ENCODE results near the gene CREBZF. TPM values are rescaled to one million over a fixed set of nuclear protein-coding genes. Genes with fewer than 3 reads are reported as not detected.

Gene CREBZF
- total RNA-seq, result 53.5 and 55.9 TPM in 2 replicates

- intact Hi-C loops (cut with micrococcal nuclease), result loop anchor here (1.0 to 2.0 kb wide), 13 partner anchors 18 to 637 kb away; partner anchors contain the start of genes HIKESHI, PICALM, TMEM126A and TMEM126B
These were observed at the start of gene CREBZF for GRCh38 chr11:85664615-85665481. Gene CREBZF (minus strand): TSS chr11:85665129. CDS start chr11:85664875, 254 bp downstream.

GRCh38 chr11:85712953-85713352 is 48.0 kb upstream of the CREBZF start:
- intact Hi-C loops (cut with micrococcal nuclease), result no loop called here

DNA sequence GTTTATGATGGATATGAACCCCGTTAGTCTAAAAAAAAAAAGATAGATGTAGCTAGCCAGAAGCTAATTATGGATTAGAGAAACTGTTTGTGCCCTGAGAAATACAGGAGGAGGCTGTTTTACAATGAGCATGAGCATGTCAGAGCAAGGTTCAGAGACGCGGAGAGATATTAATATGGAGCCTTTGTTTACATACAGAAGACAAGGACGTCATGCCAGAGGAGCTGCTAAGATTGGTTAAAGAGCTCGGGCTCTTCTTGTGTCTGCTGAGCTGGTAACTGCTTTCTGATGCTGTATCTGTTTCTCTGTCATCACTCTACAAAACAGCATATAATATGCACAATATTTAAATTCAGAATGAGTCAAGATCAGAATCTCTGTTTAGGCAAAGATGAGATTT is 46.0 kb upstream of the CREBZF start:
- intact Hi-C loops (cut with micrococcal nuclease), result no loop called here

DNA sequence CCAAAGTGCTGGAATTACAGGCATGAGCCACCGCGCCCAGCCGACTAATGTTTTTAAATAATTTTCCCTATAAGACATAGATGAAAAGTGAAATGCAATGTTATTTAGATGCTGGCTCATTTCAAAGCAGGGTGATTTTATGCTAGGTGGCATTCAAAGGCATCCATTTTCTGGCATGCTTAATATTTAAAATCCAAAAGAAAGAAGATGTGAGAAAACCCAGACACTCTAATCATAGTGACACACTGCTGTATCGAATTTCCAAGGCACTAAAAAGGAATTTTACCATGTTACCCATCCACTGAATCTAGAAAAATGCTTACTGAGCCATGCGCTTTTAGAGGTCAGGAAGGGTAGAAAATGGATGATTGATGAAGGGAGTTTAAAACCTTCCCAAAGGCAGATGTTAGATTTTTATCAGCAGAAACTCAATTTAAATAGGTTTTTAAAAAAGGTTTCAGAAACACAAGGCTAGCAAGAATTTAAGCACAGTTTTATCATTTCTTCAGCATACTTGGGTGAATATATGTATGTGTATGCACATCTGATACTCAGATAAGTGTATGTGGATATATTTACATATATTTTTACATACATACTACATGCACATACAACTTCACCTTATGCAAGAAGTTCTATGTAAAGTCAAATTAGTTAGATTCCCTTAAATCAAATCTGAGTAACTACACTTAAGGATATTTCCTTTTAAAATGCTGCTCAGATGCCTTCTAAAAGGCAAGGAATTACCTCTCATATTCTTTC is 45.2 kb upstream of the CREBZF start:
- intact Hi-C loops (cut with micrococcal nuclease), result no loop called here

DNA sequence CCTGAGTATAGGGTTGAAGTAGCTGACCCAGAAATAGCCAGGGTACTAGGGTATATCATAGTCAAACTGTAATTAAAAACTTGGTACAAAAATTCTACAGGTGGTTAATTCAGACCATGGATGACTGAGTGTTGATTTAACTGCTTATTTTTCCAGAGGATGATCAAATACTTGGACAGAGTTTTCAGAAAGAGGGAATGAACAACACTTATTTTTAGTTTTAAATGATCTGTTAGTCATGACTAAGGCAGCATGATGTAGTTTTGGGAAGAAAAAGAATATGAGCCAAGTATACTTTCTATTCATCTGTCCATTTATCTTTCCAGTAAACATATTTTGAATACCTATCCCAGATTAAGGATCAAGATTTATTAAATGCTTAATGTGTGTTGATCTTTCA is 40.9 kb upstream of the CREBZF start:
- intact Hi-C loops (cut with micrococcal nuclease), result no loop called here

DNA sequence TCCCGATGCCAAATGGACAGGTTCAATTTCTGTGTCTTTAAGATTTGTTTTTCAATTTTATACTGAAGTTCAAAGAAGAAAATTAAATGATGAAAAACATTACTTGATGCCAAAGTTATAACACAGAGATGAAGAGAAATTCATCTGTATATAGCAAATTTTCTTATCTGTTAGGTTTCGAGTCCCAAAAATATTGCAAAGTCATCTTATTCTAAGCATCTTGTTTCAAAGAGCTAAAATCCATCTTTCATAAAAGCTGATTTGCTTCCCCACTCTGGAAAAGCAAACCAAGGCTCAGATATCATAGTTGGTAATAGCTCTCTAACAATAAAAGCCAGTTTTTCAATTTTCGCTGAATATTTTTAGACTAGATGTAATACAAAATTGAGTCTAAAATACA is 40.0 kb upstream of the CREBZF start:
- intact Hi-C loops (cut with micrococcal nuclease), result no loop called here

GRCh38 chr11:85699957-85700741 is 35.2 kb upstream of the CREBZF start:
- intact Hi-C loops (cut with micrococcal nuclease), result loop anchor here (1.0 to 2.0 kb wide), 3 partner anchors 52 to 111 kb away; partner anchors contain the start of genes SYTL2 and TMEM126B

GRCh38 chr11:85698195-85698594 is 33.3 kb upstream of the CREBZF start:
- intact Hi-C loops (cut with micrococcal nuclease), result no loop called here

DNA sequence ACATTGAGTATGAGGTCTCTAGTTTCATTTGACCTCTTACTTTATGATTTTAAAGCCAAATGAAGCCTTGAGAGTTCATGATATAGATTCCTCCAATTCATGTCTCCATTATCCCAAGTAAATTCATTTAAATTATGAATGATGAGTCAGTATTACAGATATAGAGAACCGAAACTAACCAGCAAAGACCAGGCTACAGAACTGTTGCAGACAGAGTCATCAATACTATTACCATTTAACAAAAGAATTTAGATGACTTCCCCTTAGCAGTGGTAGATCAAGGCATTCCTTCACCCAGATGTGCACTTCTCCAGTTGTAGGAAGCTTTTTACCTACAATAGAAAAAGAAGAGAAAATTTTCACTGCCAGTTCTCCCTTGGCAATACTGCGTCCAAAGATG is 32.8 kb upstream of the CREBZF start:
- intact Hi-C loops (cut with micrococcal nuclease), result no loop called here

- intact Hi-C loops (cut with micrococcal nuclease), result loop anchor here (2.0 kb wide), 1 partner anchor 31 kb away; the partner anchor contains the start of gene CREBZF
These were observed 30.6 kb upstream of the CREBZF start for GRCh38 chr11:85695546-85695945.

- intact Hi-C loops (cut with micrococcal nuclease), result loop anchor here (1.0 to 5.0 kb wide), 4 partner anchors 30 to 598 kb away; partner anchors contain the start of gene CREBZF
These were observed 29.6 kb upstream of the CREBZF start for GRCh38 chr11:85694385-85694980.

DNA sequence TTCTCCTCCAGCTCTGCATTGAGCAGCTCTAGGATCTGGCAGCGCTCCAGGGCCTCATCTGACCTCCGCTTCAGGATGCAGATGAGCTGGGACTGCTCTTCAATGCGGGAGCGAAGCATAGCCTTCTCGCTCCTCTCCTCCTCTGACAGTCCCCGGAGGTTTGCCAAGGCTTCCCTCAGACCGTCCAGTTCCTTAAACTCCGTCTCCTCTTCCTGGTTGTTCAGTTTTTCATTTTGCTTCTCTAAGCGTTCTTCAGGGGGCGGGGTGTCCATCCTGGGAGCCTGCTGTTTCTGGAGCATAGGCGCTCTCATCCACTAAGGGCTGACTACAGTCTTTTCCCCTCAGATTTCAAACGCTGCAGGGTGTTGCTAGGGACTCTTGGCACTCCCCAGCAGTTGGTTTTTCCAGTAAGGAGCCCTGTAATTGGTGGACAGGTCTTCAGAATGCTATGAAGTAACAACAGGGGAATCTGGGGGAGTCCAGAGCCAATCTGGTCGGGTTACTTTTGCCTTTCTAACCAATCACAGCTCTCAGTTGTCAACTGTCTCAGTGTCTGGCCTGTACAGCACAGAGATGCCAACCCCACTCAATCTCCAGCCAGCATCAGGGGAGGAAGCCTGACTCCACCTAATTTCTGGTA is 21.0 kb upstream of the CREBZF start, which contains the start of gene CCDC89:
Gene CCDC89, minus strand, starts transcription at position 376 of the 640 bp plus-strand sequence. Its CDS starts 65 bp downstream, at position 311.
- intact Hi-C loops (cut with micrococcal nuclease), result no loop called here

GRCh38 chr11:85685125-85685819 is 20.3 kb upstream of the CREBZF start:
- intact Hi-C loops (cut with micrococcal nuclease), result no loop called here

- intact Hi-C loops (cut with micrococcal nuclease), result loop anchor here (2.0 kb wide), 1 partner anchor 18 kb away; the partner anchor contains the start of gene CREBZF
These were observed 17.7 kb upstream of the CREBZF start for GRCh38 chr11:85682330-85683305.

DNA sequence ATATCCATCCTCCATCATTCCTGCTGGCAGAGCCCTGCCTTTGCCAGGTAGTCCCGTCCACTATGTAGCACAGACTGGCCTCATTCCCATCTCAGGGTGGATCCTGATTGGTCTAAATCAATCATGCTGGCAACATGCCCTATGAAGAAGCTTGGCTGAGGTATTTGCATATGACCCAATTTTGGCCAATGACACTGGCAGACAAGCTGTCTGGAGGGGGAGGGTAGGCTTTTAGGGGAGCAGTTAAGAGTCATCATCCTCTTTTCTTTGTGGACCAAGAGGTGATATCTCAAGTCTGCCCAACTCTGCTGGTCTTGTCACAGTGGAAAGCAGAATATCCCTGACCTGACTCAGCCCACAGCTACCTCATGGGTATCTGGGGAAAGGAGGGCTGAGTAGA is 16.0 kb upstream of the CREBZF start:
- intact Hi-C loops (cut with micrococcal nuclease), result no loop called here

DNA sequence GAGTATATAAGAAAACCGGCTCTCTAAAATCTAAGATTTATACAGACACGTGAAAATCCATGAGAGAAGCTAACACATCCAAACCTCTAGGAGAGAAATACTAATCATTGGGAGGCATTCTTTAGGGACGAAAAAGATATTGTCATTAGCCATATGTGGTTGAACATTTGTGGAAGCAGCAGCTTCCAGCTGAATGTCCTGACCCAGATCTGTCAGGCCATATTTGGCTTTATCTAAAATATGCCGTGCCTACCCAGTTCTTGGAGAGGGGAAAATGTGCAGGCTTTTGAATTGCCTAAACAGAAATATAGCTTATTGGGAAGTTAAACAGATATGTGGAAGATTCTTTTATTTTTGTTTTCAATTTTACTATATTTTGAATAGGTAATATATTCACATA is 14.6 kb upstream of the CREBZF start:
- intact Hi-C loops (cut with micrococcal nuclease), result no loop called here

GRCh38 chr11:85673393-85673792 is 8.5 kb upstream of the CREBZF start:
- intact Hi-C loops (cut with micrococcal nuclease), result no loop called here
